MM.1S (cell line): Measurements from ENCODE around the gene WFDC1.

ENCODE experiments used
- EZH2 ChIP-seq: fragments of 300-600 bp; sonication (generic); optimal IDR thresholded peaks from 2 replicates; pipeline ENCODE3; 2017; ENCODE audit warnings: low read depth, mild to moderate bottlenecking, antibody characterized with exemption, low read length, mixed read lengths
- EZH2phosphoT487 ChIP-seq: fragments of 300-600 bp; sonication (generic); IDR thresholded peaks from 2 replicates; pipeline ENCODE4 v1.6.1; 2018; ENCODE audit warnings: antibody characterized with exemption, low read length
- TF ChIP-seq, protein P1 (sequence below): fragments of 300-600 bp; sonication (generic); IDR thresholded peaks from 2 replicates; pipeline ENCODE4 v1.5.1; 2016; ENCODE audit warnings: antibody characterized with exemption, low read length, mixed read lengths

DNA sequence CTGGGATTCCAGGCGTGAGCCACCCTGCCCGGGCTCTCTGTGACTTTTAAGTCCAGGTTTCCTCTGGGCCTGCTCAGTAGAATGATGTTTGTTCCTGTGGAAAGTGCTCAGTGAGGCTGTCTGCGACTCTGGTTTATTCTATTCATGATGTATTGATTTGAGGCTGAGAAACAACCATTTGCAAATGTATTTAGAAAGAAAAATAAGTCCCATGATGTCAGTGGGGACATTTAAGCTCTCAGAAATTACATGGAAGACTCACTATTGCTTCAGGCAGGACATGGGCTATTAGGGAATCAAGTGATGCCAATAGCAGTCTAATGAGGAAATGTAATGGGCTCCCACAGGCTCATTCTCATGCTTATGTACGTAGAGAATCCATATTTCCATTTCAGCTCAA lies 32.6 kb upstream of the WFDC1 start:
- TF ChIP-seq, protein P1, sequence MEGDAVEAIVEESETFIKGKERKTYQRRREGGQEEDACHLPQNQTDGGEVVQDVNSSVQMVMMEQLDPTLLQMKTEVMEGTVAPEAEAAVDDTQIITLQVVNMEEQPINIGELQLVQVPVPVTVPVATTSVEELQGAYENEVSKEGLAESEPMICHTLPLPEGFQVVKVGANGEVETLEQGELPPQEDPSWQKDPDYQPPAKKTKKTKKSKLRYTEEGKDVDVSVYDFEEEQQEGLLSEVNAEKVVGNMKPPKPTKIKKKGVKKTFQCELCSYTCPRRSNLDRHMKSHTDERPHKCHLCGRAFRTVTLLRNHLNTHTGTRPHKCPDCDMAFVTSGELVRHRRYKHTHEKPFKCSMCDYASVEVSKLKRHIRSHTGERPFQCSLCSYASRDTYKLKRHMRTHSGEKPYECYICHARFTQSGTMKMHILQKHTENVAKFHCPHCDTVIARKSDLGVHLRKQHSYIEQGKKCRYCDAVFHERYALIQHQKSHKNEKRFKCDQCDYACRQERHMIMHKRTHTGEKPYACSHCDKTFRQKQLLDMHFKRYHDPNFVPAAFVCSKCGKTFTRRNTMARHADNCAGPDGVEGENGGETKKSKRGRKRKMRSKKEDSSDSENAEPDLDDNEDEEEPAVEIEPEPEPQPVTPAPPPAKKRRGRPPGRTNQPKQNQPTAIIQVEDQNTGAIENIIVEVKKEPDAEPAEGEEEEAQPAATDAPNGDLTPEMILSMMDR = no peak
- no peak for TF ChIP-seq EZH2
- no peak for TF ChIP-seq EZH2phosphoT487
